Measurements from ENCODE around the gene MRPL46.

- TF ChIP-seq TAF1 (IDR thresholded peaks at IDR 0.05; ENCODE audit: borderline replicate concordance, insufficient read depth, low read length): no peak
- TF ChIP-seq POLR2AphosphoS5 (IDR thresholded peaks at IDR 0.05; ENCODE audit: low read depth, low read length): no peak
- TF ChIP-seq SIN3A (IDR thresholded peaks at IDR 0.05; ENCODE audit: borderline replicate concordance, insufficient read depth, low read length): no peak
- no peak for TF ChIP-seq REST (IDR thresholded peaks at IDR 0.05; ENCODE audit: insufficient read depth in 1 of 2, low read depth in 2 of 2, low read length in 2 of 2)
Measured at GRCh38 chr15:88505721-88506120, 38.5 kb upstream of the MRPL46 start.

Data from PFSK-1 (cell line).